ENCODE data around the gene PAX2. TPM values are rescaled to one million over a fixed set of nuclear protein-coding genes. Genes with fewer than 3 reads are reported as not detected.

Gene PAX2
- total RNA-seq, 1 donor from 2014 or later: not detected

Other genes with a start within 250 kb of the PAX2 start
- gene SEC31B, start 225.7 kb upstream of the PAX2 start, total RNA-seq: 20.6 TPM
- gene NDUFB8, start 215.7 kb upstream of the PAX2 start, total RNA-seq: 123 TPM
- 34.2 TPM for gene HIF1AN, start 209.6 kb upstream of the PAX2 start, total RNA-seq
- 38.6 TPM for gene SLF2, start 167.4 kb downstream of the PAX2 start, total RNA-seq
- gene SEMA4G, start 223.9 kb downstream of the PAX2 start, total RNA-seq: 15.3 TPM
- gene MRPL43, start 241.9 kb downstream of the PAX2 start, total RNA-seq: 84.8 TPM
- 5.9 TPM for gene TWNK, start 242.0 kb downstream of the PAX2 start, total RNA-seq

Measured in sciatic nerve (tissue), 1 donor.